Small intestine (tissue), 4 donors: ENCODE results near the gene KIAA1210. TPM values are rescaled to one million over a fixed set of nuclear protein-coding genes. Genes with fewer than 3 reads are reported as not detected.

ENCODE experiments used
- polyA plus RNA-seq, 4 donors: library from polyadenylated mRNA; stranded (reverse) in 3 of 4; unstranded in 1 of 4; fragments of 200-250 nt in 3 of 4; fragments of 120-200 nt in 1 of 4; gene quantifications; one replicate each; pipeline versions ENCODE4 v1.2.1 to v1.2.3, GENCODE V29; 2013
- donor health status: healthy with polysubstance abuse.
- donor health status: Bipolar disorder and iron deficiency.
- donor health status: healthy.

The KIAA1210 gene
- polyA plus RNA-seq, 4 donors, result 0.07 TPM; not detected in 3

Other genes starting within 250 kb of the KIAA1210 start
- 1 to 10 TPM; 2.0 to 3.4 (median 2.3) TPM for gene LONRF3, start 153.2 kb downstream of the KIAA1210 start, polyA plus RNA-seq
- gene CT47C1, start 54.8 kb downstream of the KIAA1210 start, polyA plus RNA-seq, result not detected
- gene PGRMC1, start 108.5 kb upstream of the KIAA1210 start, polyA plus RNA-seq, result 100 to 1,000 TPM in 3 of 4 donors, 10 to 100 TPM in 1; 97.0 to 295 (median 109) TPM